SK-N-SH treated with all-trans-retinoic acid at 6 μM for 48 hours (cell line): ENCODE data around the gene EML6.

Experiments used
- ATAC-seq: fragments of 200-7000 bp; cut with Tn5 transposase; 3 replicates; pipeline ENCODE4 v1.9.1; 2020; ENCODE audit warnings: mild to moderate bottlenecking, moderate library complexity
- ARNTL ChIP-seq: fragments of 450-650 bp; formaldehyde crosslinking; IDR thresholded peaks from 2 replicates; pipeline ENCODE4 v1.5.0; 2020; ENCODE audit warnings: low read depth, mild to moderate bottlenecking, moderate library complexity, borderline replicate concordance
- CSDC2 ChIP-seq: fragments of 250-450 bp; sonication (Bioruptor Pico); IDR thresholded peaks from 2 replicates; pipeline ENCODE4 v1.5.0; 2020; ENCODE audit warnings: mild to moderate bottlenecking, moderate library complexity
- OSR1 ChIP-seq: fragments of 250-450 bp; sonication (Bioruptor Pico); IDR thresholded peaks from 2 replicates; pipeline ENCODE4 v1.8.0; 2022; ENCODE audit warnings: moderate library complexity, mild to moderate bottlenecking, inconsistent platforms
- POU6F1 ChIP-seq: fragments of 250-450 bp; sonication (Bioruptor Pico); IDR thresholded peaks from 2 replicates; pipeline ENCODE4 v1.8.0; 2021; ENCODE audit warnings: low read depth, mild to moderate bottlenecking, moderate library complexity, borderline replicate concordance
- TCF4 ChIP-seq: fragments of 250-450 bp; sonication (Bioruptor Pico); IDR thresholded peaks from 2 replicates; pipeline ENCODE4 v1.8.0; 2021; ENCODE audit warnings: mild to moderate bottlenecking, moderate library complexity, borderline replicate concordance
- TOX ChIP-seq: fragments of 250-450 bp; sonication (Bioruptor Pico); IDR thresholded peaks from 2 replicates; pipeline ENCODE4 v1.8.0; 2021; ENCODE audit warnings: mild to moderate bottlenecking, moderate library complexity, borderline replicate concordance
- ZFP30 ChIP-seq: fragments of 450-650 bp; formaldehyde crosslinking; IDR thresholded peaks from 2 replicates; pipeline ENCODE4 v1.5.0; 2022; ENCODE audit warnings: mild to moderate bottlenecking, moderate library complexity
- ZNF565 ChIP-seq: fragments of 450-650 bp; formaldehyde crosslinking; conservative IDR thresholded peaks from 2 replicates; pipeline ENCODE4 v1.5.0; 2020; ENCODE audit warnings: low read depth, mild to moderate bottlenecking, moderate library complexity
- ZNF70 ChIP-seq: fragments of 450-650 bp; formaldehyde crosslinking; IDR thresholded peaks from 2 replicates; pipeline ENCODE4 v1.5.0; 2020; ENCODE audit warnings: mild to moderate bottlenecking, moderate library complexity
- TF ChIP-seq, protein P1 (sequence below): fragments of 250-450 bp; sonication (Bioruptor Pico); IDR thresholded peaks from 2 replicates; pipeline ENCODE4 v1.5.0; 2020; ENCODE audit warnings: mild to moderate bottlenecking, moderate library complexity

The EML6 gene

DNA sequence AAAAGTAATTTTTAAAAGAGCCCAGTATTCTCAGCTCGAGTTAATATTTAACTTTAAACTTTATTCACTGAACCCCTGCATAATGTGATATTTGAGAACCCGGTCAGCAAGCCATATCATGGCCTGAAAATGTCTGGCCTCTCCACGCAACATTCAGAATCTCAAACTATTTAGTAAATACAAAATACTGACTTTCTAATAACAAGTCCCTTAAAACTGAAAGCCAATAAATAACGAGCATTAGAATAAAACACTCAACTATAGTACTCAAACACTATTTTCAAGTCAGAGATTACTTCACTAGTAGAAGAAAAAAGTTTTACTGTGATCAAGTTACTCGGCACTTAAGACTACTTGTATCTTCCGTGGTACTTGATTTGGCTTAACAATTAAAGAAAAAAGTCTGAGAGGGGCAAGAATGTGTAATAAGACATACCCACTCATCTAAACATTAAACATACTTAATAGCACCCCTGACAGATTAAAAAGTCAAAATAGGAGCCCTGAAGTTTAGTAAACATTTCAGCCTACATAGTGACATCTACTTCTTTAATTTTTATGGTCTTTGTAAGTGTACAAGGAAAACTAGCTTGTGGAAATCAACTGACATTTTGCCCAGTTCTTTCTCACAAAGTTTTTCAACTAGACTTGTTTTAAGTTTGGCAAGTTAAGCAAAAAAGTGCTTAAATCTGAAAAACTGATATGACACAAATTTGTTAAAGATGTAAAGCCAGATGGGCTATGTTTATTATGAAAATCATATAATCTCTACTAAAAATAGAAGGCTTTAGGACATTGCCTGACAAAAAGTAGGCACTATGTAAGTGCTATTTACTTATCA lies 288.6 kb downstream of the EML6 start (continued):
- TF ChIP-seq, protein P1, sequence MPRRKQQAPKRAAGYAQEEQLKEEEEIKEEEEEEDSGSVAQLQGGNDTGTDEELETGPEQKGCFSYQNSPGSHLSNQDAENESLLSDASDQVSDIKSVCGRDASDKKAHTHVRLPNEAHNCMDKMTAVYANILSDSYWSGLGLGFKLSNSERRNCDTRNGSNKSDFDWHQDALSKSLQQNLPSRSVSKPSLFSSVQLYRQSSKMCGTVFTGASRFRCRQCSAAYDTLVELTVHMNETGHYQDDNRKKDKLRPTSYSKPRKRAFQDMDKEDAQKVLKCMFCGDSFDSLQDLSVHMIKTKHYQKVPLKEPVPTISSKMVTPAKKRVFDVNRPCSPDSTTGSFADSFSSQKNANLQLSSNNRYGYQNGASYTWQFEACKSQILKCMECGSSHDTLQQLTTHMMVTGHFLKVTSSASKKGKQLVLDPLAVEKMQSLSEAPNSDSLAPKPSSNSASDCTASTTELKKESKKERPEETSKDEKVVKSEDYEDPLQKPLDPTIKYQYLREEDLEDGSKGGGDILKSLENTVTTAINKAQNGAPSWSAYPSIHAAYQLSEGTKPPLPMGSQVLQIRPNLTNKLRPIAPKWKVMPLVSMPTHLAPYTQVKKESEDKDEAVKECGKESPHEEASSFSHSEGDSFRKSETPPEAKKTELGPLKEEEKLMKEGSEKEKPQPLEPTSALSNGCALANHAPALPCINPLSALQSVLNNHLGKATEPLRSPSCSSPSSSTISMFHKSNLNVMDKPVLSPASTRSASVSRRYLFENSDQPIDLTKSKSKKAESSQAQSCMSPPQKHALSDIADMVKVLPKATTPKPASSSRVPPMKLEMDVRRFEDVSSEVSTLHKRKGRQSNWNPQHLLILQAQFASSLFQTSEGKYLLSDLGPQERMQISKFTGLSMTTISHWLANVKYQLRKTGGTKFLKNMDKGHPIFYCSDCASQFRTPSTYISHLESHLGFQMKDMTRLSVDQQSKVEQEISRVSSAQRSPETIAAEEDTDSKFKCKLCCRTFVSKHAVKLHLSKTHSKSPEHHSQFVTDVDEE (CRISPR knock-in tag): no peak
- TF ChIP-seq POU6F1 (CRISPR knock-in tag) (no peak), ZNF565 (CRISPR knock-in tag) (no peak)

GRCh38 chr2:55012672-55013484 lies 289.4 kb downstream of the EML6 start:
- TF ChIP-seq POU6F1 (CRISPR knock-in tag): no peak
- TF ChIP-seq, protein P1 (CRISPR knock-in tag): no peak
- ATAC-seq: no peak

- no peak for ATAC-seq
- TF ChIP-seq ZNF70 (CRISPR knock-in tag) (no peak), CSDC2 (no peak), TCF4 (CRISPR knock-in tag) (no peak), ARNTL (CRISPR knock-in tag) (no peak)
Observed at GRCh38 chr2:55013936-55014335, 290.5 kb downstream of the EML6 start.

GRCh38 chr2:55014962-55015939 lies 291.8 kb downstream of the EML6 start:
- peak; percentile 70 for ATAC-seq

More at GRCh38 chr2:55014962-55015939, 291.8 kb downstream of the EML6 start:
- no peak for TF ChIP-seq OSR1 (CRISPR knock-in tag)
- no peak for TF ChIP-seq ZFP30 (CRISPR knock-in tag)
- TF ChIP-seq, protein P1 (CRISPR knock-in tag): no peak
- peak; percentile 26; the same call in 1 of the 2 replicates for TF ChIP-seq TCF4 (CRISPR knock-in tag)
- TF ChIP-seq TOX (CRISPR knock-in tag): no peak
